ENCODE results near the gene DNAJC4.

Gene DNAJC4

GRCh38 chr11:64202992-64203391 is 27.4 kb upstream of the DNAJC4 start:
- no peak for TF ChIP-seq MYC (IDR thresholded peaks at IDR 0.05; ENCODE audit: low read depth, low read length)
- TF ChIP-seq MAX (IDR thresholded peaks at IDR 0.05; ENCODE audit: low read depth, low read length) = no peak
- no peak for TF ChIP-seq POLR2A (IDR thresholded peaks at IDR 0.05; ENCODE audit: extremely low read depth, insufficient read length)
- no peak for TF ChIP-seq CTCF (IDR thresholded peaks at IDR 0.05; ENCODE audit: low read depth, low read length)
- DNase-seq (ENCODE audit: low read depth) = no peak
- H3K4me3 ChIP-seq (ENCODE audit: low read depth, low read length) = no peak overlapping the region

- DNase-seq (ENCODE audit: low read depth) = no peak
- no peak overlapping the region for H3K4me3 ChIP-seq (ENCODE audit: low read depth, low read length)
- no peak for TF ChIP-seq MYC (IDR thresholded peaks at IDR 0.05; ENCODE audit: low read depth, low read length)
- TF ChIP-seq MAX (IDR thresholded peaks at IDR 0.05; ENCODE audit: low read depth, low read length) = no peak
- TF ChIP-seq CTCF (IDR thresholded peaks at IDR 0.05; ENCODE audit: low read depth, low read length) = no peak
- no peak for TF ChIP-seq POLR2A (IDR thresholded peaks at IDR 0.05; ENCODE audit: extremely low read depth, insufficient read length)
These were observed 26.8 kb upstream of the DNAJC4 start for GRCh38 chr11:64203421-64204079.

- TF ChIP-seq MAX (IDR thresholded peaks at IDR 0.05; ENCODE audit: low read depth, low read length) = no peak
- no peak for TF ChIP-seq MYC (IDR thresholded peaks at IDR 0.05; ENCODE audit: low read depth, low read length)
- TF ChIP-seq CTCF (IDR thresholded peaks at IDR 0.05; ENCODE audit: low read depth, low read length) = no peak
- no peak for TF ChIP-seq POLR2A (IDR thresholded peaks at IDR 0.05; ENCODE audit: extremely low read depth, insufficient read length)
- H3K4me3 ChIP-seq (ENCODE audit: low read depth, low read length) = no peak overlapping the region
- no peak for DNase-seq (ENCODE audit: low read depth)
These were observed 26.3 kb upstream of the DNAJC4 start for GRCh38 chr11:64204080-64204440.

GRCh38 chr11:64204464-64204989 is 25.8 kb upstream of the DNAJC4 start:
- H3K4me3 ChIP-seq (ENCODE audit: low read depth, low read length) = no peak overlapping the region
- DNase-seq (ENCODE audit: low read depth) = peak; percentile 95
- TF ChIP-seq MAX (IDR thresholded peaks at IDR 0.05; ENCODE audit: low read depth, low read length) (peak; percentile 70), CTCF (IDR thresholded peaks at IDR 0.05; ENCODE audit: low read depth, low read length) (peak; percentile 84), POLR2A (IDR thresholded peaks at IDR 0.05; ENCODE audit: extremely low read depth, insufficient read length) (no peak), MYC (IDR thresholded peaks at IDR 0.05; ENCODE audit: low read depth, low read length) (peak; percentile 66)

- TF ChIP-seq MYC (IDR thresholded peaks at IDR 0.05; ENCODE audit: low read depth, low read length) (0 out of 2 replicates have a peak, but pooled peaks have one; percentile 59), POLR2A (IDR thresholded peaks at IDR 0.05; ENCODE audit: extremely low read depth, insufficient read length) (peak; percentile 61), CTCF (IDR thresholded peaks at IDR 0.05; ENCODE audit: low read depth, low read length) (no peak), MAX (IDR thresholded peaks at IDR 0.05; ENCODE audit: low read depth, low read length) (peak; percentile 54; the same call in 1 of the 2 replicates)
- DNase-seq (ENCODE audit: low read depth) = peak; percentile 99
- peak within 1 kb of the TSS; percentile 95 for H3K4me3 ChIP-seq (ENCODE audit: low read depth, low read length)
These were observed 23.7 kb upstream of the DNAJC4 start, which contains the start of gene FERMT3 for GRCh38 chr11:64206457-64207255. TSS of gene FERMT3 (plus strand) at chr11:64206721. CDS start at chr11:64207365, 644 bp downstream.
